ENCODE results near the gene CHST15.
"Not testable (repeated sequence)": the region's sequence is repeated elsewhere in the genome, so short reads cannot be mapped to it uniquely, and the experiment has no call there.

CHST15 gene

GRCh38 chr10:124037286-124037685 lies 56.1 kb downstream of the CHST15 start:
- no peaks in the 10 kb centered on the region for H3K36me3 ChIP-seq (ENCODE audit: control insufficient read depth, insufficient read depth, low read length)
- no peak for TF ChIP-seq CTCF (IDR thresholded peaks at IDR 0.05; ENCODE audit: insufficient read depth, low read length, poor library complexity, severe bottlenecking)
- H3K27me3 ChIP-seq (replicated peaks; ENCODE audit: control insufficient read depth, insufficient read depth, low read length) = no peaks in the 10 kb centered on the region; the same call in none of the 2 replicates
- no peak overlapping the region for H3K4me3 ChIP-seq (replicated peaks; ENCODE audit: low read depth, low read length)
- no peak for DNase-seq (ENCODE audit: extremely low read depth, insufficient read length)

- no peak for TF ChIP-seq CTCF (IDR thresholded peaks at IDR 0.05; ENCODE audit: insufficient read depth, low read length, poor library complexity, severe bottlenecking)
- no peaks in the 10 kb centered on the region; the same call in none of the 2 replicates for H3K27me3 ChIP-seq (replicated peaks; ENCODE audit: control insufficient read depth, insufficient read depth, low read length)
Measured at GRCh38 chr10:124036746-124037145, 56.7 kb downstream of the CHST15 start.

GRCh38 chr10:124035928-124036558 lies 57.4 kb downstream of the CHST15 start:
- peak; percentile 86 for DNase-seq (ENCODE audit: extremely low read depth, insufficient read length)
- Histone ChIP-seq H3K4me3 (replicated peaks; ENCODE audit: low read depth, low read length) (peak overlapping the region; percentile 4; the same call in 1 of the 2 replicates), H3K27me3 (replicated peaks; ENCODE audit: control insufficient read depth, insufficient read depth, low read length) (no peaks in the 10 kb centered on the region; the same call in none of the 2 replicates), H3K36me3 (ENCODE audit: control insufficient read depth, insufficient read depth, low read length) (no peaks in the 10 kb centered on the region)
- TF ChIP-seq CTCF (IDR thresholded peaks at IDR 0.05; ENCODE audit: insufficient read depth, low read length, poor library complexity, severe bottlenecking) = no peak

More at GRCh38 chr10:124036746-124037145, 56.7 kb downstream of the CHST15 start:
- no peak overlapping the region for H3K4me3 ChIP-seq (replicated peaks; ENCODE audit: low read depth, low read length)
- no peaks in the 10 kb centered on the region for H3K36me3 ChIP-seq (ENCODE audit: control insufficient read depth, insufficient read depth, low read length)
- DNase-seq (ENCODE audit: extremely low read depth, insufficient read length) = no peak

- Histone ChIP-seq H3K36me3 (ENCODE audit: control insufficient read depth, insufficient read depth, low read length) (no peaks in the 10 kb centered on the region), H3K27me3 (replicated peaks; ENCODE audit: control insufficient read depth, insufficient read depth, low read length) (no peaks in the 10 kb centered on the region; the same call in none of the 2 replicates), H3K4me3 (replicated peaks; ENCODE audit: low read depth, low read length) (no peak overlapping the region)
- no peak for DNase-seq (ENCODE audit: extremely low read depth, insufficient read length)
- TF ChIP-seq CTCF (IDR thresholded peaks at IDR 0.05; ENCODE audit: insufficient read depth, low read length, poor library complexity, severe bottlenecking) = no peak
Measured at GRCh38 chr10:124035306-124035927, 58.0 kb downstream of the CHST15 start.

- not testable (repeated sequence) for H3K36me3 ChIP-seq (ENCODE audit: control insufficient read depth, insufficient read depth, low read length); H3K4me3 ChIP-seq (replicated peaks; ENCODE audit: low read depth, low read length); H3K27me3 ChIP-seq (replicated peaks; ENCODE audit: control insufficient read depth, insufficient read depth, low read length); DNase-seq (ENCODE audit: extremely low read depth, insufficient read length)
Measured at GRCh38 chr10:124034576-124035305, 58.7 kb downstream of the CHST15 start.

GRCh38 chr10:124033887-124034218 lies 59.5 kb downstream of the CHST15 start:
- Histone ChIP-seq H3K27me3 (replicated peaks; ENCODE audit: control insufficient read depth, insufficient read depth, low read length) (no peaks in the 10 kb centered on the region; the same call in 1 of the 2 replicates), H3K36me3 (ENCODE audit: control insufficient read depth, insufficient read depth, low read length) (no peaks in the 10 kb centered on the region), H3K4me3 (replicated peaks; ENCODE audit: low read depth, low read length) (no peak overlapping the region)
- DNase-seq (ENCODE audit: extremely low read depth, insufficient read length) = no peak
- no peak for TF ChIP-seq CTCF (IDR thresholded peaks at IDR 0.05; ENCODE audit: insufficient read depth, low read length, poor library complexity, severe bottlenecking)
